Central memory CD4-positive, alpha-beta T cell (primary cell): ENCODE measurements around the gene NEURL1.

Experiments used
- DNase-seq: peaks from one replicate; pipeline ENCODE4 v3.0.0; 2022

The NEURL1 gene

DNA sequence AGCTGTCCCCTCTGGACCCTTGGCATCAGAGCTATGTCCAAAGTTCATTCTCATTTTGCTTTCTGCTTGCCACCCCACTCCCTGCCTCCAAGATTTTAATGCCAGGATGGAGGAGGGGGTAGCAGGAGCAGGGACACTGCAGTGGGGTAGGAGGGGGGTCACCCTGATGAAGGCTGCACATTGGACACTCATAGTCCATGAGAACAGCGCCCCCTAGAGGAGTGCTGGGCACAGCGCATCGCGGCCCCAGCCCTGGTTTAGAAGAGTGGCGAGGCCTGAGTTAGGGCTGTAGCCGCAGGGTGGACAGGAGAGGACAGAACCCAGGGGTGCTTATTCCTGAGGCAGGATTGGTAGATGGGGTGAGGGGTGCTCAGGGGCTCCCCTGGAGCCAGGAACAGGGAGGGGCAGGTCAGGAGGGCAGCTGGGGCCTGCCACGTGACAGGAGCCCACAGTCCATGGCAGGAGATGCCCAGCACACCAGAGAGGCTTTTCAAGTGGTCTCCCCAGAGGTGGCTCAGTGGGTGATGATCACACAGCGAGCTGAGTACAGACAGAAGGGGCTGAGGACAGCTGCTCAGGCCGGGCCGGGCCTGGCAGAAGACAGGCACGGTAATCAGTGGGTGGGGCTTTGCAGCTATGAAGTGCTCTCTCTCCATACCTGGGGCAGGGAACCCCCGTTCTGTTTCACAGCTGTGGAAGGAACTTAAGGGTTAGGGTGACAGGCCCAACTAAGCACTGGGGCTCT, 71.4 kb downstream of the NEURL1 start:
- no peak for DNase-seq

DNA sequence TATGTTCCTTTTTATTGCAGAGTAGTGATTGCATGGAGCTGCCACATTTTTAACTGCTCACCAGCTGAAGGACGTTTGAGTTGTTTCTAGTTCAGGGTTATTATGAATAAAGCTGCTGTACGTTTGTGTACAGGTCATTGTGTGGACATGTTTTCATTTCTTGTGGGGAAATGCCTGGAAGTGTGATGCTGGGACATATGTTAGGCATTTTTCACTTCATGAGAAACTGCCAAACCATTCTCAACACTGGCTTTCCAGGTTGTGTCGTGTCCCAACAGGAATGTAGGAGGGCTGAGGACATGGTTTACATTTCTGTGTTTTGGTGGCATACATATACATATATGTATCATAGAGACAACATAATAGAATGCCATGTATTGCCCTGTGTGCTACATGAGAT, 73.0 kb downstream of the NEURL1 start:
- DNase-seq: no peak

DNA sequence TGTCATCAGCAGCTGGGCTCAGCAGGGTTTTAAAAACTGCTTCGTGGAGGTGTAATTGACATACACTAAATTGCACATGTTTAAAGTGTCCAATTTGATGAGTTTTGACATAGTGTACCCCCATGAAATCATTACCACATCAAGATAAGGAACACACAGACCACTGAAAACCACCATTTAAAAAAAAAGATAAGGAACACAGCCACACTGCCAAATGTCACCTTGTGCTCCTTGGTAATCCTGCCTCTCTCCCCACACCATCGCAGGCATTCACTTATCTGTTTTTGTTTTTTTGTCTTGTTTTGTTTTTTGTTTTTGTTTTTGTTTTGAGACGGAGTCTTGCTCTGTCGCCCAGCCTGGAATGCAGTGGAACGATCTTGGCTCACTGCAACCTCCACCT, 75.0 kb downstream of the NEURL1 start:
- no peak for DNase-seq

DNA sequence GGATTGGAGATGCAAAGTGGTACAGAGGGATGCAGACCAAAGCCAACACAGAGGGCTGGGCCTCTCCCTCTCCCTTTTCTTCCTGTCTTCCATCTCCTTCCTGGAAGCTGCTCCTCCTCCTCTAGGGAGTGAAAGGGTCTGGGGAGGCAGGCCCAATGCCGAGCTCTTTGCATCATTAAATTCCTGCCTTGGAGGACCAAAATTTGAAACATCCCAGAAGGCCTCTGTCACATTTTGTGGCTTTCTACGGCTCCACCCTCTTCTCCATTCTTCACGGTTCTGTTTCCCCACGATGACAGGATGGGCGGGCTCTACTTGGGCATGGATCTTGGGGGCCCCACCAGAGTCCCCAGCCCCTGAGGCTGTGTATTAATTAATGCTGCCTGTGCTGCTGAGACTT, 76.4 kb downstream of the NEURL1 start:
- no peak for DNase-seq

DNA sequence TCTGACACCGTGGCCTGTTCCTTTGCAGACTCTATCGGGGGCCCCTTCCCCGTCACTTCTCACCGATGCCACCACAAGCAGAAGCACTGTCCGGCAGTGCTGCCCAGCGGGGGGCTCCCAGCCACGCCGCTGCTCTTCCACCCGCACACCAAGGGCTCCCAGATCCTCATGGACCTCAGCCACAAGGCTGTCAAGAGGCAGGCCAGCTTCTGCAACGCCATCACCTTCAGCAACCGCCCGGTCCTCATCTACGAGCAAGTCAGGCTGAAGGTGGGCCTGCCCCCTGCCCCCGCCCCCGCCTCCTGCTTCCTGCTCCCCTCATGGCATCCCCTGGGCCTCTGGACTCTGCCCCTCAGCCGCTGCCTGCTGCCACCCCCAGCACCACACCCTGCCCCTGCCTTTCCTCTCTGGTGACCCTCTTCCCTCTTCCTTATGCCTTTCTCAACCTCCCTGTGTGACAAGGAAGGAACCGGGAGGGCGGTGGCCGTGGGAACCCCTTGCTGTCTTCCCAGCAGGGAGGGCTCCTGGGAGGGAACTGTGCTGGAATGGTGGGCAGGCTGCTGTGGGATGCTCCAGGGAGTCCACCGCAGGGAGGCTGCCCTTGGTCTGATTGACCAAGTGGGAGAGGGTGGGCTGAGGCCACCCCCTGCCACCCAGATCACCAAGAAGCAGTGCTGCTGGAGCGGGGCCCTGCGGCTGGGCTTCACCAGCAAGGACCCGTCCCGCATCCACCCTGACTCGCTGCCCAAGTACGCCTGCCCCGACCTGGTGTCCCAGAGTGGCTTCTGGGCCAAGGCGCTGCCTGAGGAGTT, 77.5 kb downstream of the NEURL1 start:
- DNase-seq: no peak

DNA sequence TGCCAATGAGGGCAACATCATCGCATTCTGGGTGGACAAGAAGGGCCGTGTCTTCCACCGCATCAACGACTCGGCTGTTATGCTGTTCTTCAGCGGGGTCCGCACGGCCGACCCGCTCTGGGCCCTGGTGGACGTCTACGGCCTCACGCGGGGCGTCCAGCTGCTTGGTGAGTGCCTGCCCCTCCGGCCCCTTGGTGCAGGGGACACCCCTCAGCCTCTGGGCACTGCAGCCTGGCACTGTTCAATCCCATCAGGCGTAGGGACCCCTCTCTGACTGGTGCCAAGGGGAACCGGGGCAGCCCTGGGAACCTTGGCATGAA, 78.1 kb downstream of the NEURL1 start:
- DNase-seq: no peak

DNA sequence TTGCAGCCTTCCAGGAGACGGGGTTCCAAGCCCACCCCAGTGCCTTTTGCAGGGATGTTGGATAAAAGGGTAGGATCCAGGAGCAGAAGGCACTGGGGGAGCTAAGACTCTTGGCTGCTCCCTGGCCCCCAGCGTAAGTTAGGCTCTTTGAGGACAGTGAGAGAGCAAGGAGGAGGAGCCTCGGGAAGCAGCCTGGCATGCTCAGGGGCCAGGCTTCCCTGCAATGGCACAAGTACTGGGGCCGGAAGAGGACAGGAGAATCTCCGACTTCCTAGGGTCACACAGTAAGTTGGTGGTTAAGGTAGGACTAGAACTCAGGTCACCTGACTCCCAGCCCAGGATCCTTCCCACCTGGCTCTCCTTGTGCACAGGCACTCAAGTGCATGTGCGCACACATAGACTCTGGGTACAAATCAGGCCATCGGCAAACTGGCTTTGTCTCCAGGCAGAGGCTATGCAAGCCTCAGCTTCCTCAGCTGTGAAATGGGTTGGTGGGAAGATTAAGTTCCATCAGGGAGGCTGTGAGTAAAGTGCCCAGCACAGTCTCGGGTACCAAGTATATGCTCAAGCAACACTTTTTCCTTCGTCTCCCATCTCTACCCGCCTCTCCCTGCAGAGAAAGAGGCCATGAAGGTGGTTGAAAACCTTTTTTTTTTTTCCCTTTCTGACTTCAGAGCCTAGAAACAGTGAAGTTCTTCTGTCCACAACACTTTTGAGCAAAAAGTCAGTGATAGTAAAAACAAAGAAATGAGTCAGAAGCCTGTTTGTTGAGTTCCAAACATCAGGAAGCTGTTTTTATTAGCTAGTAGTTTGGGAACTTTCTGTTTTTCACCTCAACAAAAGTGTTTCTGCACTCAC, 79.1 kb downstream of the NEURL1 start:
- DNase-seq: no peak

DNA sequence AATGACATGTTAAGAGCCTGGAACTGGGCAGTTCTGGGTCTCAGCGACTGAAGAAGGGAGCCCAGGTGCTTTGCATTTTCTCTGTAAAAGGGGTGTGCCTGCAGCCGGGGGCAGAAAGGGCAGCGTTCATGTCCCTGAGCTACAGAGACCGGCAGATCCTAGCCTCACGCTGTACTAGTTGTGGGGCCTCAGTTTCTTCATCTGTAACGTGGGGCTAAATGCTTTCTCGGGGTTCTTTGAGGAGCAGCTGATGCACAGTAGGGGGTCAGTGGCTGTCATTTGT, 79.6 kb downstream of the NEURL1 start:
- no peak for DNase-seq

DNA sequence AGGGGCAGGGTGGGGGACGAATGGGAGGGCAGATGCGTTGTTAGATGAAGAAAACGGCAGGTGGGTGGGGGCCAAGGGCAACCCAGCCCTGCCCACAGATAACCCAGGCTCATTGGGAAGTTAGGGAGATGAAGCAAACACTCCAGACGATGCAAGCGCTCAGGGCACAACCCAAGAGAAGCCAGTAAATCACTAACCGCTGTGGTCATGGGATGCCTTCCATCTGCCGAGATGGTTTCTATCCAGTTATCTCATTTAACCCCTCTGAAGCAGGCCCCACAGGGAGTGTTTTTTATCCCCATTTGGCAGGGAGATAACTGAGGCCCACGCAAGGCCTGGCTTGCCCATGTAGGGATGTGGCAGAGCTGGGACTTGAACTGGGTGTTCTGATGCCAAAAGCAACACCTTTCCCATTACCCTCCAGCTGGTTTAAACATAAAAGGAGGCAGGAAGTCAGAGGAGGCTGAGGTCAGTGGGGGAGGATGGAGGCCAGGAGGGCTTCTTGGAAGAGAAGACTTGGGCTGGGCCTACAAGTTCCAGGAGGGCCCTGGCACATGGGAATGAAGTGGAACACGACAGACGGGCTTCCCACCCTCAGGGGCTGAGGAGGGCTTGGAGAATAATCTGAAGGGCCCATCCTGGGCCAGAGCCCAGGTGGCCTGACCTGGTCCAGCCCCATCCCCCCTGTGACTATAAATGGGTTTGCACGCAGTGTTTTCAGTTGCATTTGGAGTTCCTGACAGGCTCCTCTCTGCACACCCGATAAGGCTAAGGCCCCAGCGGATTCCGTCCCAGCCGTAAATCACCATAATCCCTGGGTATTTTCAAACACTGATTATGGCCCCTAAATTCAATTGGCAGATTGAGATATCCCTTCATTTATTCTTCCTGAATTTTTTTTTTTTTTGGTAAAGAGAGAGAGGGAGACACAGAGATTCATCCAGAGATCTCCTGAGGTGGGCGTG, 80.9 kb downstream of the NEURL1 start:
- no peak for DNase-seq

DNA sequence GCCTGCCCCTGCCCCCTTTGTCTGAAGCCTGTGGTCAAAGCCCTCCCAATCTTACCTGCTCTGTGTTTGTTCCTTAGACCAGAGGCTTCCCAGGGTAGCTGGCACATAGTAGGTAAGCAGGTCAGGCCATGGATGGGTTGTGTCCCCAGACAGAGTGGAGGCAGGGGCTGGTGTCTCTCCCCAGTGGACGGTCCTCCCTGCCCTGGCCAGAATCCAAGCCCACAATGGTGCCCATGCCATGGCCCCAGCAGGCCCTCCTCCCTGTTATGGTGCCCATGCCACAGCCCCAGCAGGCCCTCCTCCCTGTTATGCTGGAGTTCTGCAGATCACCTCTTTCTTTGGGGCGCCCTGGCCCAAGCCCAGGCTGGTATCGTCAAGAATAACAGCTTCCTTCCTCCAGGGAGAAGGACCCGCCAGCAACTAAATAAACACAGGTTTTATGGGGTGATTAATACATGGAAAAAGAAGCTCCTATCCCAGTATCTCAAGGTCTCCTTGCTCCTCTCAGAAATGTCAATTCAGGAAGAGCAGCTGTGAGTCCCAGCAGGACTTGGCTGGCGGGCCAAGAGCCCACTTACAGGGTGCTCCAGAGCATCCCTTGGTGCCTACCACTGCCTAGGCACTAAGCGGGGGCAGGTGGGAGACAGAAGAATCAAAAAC, 82.0 kb downstream of the NEURL1 start:
- no peak for DNase-seq

DNA sequence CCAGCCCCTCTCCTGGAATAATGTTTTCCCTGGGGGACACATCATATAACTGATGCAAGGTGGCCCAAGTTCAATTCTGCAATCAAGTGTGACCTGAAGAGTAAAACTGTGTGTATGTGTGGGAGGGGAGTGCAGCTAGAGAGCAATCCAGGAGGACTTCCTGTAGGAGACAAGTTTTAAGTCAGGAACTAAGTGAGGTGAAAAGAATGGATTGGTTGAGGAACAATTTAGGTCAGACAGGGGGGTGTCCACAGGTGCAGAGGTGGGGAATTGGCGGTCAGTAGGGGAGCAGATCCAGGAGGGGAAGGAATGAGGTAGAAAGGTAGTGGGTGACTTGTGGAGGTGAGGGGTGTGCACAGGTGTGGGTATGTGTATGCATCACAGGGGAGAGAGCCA, 82.6 kb downstream of the NEURL1 start:
- DNase-seq: no peak

DNA sequence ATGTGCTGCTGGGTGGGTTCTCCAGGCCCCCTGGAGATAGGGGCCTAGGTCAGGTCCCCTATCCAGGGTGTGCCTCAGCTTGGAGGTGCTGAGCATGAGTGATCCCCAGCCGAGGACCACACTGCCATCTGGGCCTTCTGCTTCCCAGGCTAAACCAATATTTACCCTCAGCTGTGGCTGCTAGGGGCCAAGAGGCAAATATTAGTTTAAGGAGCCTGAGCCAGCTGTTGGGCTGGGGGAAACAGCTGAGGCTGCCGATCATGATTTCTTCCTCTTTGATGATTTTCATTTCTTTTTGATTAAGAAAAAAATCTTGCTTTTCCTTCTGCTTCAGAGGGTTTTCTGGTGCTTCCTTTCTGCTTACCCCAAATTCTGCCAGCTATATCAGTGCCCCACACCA, 83.4 kb downstream of the NEURL1 start:
- no peak for DNase-seq

DNA sequence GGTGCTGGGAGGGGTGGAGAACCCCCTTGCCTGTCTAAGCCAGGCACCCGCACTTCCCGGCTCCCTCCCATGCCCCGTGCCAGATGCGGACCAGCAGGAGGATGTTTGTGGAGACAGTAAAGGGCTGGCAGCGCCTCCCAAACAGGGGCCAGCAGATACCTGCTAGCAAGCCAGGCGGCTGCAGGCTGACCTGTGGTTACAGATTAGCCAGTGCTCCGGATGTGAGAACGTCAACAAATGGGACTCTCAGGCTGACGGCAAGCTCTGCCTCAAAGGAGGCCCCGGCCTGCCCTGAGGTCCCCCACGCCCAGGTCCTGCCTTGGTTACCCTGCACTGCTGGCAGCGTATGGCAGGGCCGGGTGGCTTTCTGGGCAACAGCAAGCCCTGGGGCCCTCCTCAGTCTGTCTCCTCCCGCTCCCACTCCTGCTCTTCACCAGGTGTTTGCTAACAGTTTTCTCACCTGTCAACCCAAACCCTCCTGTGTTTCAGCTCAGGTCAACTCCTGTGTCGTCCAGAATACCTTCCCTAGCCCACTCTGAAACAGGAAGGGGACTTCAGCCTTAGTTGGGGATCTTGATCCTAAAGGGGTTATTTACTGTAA, 85.4 kb downstream of the NEURL1 start:
- no peak for DNase-seq

DNA sequence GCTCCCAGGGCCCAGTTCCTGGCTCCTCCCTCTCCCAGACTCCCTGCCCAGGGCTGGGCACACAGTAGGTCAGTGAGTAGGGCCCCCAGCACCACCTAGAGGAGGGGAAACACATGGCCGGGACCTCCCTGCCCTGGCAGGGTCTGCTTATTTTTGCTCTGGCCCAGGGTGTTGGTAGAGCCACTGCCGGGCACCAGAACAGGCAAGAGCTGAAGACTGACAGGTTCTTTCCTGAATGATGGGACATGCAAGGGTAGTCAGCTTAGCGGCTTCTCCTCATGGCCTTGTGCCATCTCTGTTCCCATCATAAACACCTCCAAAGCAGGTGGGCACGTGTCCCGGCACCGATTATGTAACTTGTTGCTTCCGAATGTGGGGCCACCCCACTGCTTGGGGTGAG, 86.5 kb downstream of the NEURL1 start:
- DNase-seq: no peak

DNA sequence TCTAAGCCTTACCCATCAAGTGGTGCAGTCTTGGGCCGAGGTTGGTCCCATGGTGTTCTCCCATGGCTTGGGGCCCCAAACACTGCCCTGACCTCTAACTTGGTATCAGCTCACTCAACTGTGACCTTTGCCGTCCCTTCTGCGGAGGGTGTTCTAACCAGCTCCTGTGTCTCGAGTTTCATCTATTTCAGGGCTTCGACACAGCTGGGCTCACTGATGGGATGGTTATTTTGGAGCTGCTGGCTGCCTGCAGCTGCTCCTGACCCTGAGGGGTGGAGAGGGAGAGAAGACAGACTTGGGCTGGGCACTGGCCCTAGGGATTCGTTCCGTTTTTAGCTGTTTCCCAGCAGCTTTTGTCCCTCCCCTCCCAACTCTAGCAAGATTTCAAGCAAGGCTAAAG, 86.9 kb downstream of the NEURL1 start:
- no peak for DNase-seq

DNA sequence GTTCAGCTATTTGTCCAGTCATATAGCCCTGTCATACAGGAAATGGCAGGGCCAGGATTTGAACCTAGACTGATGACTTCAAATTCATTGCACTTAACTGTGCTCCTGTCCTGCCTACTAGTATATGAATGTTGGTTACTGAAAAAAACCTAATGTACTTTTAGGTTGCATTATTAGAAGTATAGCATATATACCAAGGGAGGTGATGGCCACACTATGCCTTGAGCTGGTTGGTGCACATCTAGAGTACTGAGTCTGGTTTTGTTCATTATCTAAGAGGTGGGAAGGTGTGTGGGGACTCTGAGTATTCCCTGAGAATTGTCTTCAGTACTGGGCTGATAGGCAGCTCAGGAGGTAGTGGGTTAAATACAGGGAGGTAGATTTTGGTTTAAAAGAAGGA, 88.0 kb downstream of the NEURL1 start:
- no peak for DNase-seq

DNA sequence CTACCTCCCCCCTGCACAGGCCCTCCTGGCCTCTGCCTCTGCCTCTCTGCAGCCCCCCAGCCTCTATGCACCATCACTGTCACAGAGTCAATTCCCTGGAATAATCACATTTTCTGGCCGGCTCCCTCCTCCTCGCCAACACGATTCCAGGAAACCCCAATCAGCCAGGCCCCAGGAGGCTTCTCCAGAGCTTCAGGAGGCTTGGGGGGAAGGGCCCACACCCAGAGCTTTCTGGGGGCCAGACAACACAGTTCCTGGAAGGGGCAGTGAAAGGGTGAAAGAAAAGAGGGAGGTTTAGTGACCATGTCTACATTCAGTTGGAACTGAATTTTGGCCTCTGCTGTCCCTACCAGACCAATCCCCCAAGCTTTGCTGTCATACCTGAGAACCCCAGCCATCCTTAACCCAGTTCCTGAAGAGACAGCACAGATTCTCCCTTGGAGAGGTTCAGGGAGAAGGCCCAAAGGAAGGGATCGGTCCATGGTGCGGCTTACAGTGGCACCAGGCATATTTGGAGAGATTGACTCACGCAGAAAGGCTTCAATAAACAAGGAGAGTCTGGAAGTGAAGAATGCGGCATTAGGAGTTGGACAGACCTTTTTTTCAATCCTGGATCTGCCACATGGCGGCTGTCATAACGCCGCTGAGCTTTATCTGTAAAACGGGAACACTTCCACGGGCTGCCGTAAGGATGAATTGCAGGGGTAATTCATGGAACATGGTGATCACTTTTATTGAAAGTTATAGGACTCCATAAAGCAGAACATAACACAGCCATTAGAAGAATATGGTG, 89.0 kb downstream of the NEURL1 start:
- no peak for DNase-seq

DNA sequence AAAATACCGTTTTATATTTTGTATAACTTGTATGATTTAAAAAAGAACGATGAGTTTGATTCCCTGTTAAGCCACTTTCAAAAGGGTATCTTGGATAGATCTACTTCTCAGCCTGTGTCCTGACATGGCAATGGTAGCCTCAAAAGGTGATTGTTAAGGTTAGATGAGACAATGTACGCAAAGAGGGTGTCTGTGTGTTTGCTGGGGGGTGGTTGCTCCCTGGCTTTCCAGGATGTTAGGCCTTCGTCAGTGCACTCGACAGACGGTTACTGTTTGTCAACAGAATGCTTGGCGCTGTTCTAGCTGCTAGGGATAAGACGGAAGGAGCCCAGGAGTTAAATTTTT, 90.3 kb downstream of the NEURL1 start:
- no peak for DNase-seq

DNA sequence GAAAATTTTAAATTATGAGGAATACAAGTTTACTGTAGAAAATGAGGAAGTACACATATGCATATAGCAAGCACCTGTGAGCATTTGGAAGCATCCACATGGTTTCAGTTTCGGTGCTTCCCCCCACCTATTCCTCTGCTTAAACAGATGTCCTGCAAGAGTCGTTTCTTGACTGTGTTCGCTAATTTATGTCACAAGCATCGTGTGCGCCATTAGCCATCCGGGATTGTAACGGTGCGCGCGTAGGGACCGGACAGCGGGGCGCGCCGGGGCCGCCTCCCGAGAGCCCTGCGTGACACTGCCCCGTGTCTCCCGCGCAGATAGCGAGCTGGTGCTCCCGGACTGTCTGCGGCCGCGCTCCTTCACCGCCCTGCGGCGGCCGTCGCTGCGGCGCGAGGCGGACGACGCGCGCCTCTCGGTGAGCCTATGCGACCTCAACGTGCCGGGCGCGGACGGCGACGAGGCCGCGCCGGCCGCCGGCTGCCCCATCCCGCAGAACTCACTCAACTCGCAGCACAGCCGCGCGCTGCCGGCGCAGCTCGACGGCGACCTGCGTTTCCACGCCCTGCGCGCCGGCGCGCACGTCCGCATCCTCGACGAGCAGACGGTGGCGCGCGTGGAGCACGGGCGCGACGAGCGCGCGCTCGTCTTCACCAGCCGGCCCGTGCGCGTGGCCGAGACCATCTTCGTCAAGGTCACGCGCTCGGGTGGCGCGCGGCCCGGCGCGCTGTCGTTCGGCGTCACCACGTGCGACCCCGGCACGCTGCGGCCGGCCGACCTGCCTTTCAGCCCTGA, 90.9 kb downstream of the NEURL1 start:
- peak; percentile 61 for DNase-seq

DNA sequence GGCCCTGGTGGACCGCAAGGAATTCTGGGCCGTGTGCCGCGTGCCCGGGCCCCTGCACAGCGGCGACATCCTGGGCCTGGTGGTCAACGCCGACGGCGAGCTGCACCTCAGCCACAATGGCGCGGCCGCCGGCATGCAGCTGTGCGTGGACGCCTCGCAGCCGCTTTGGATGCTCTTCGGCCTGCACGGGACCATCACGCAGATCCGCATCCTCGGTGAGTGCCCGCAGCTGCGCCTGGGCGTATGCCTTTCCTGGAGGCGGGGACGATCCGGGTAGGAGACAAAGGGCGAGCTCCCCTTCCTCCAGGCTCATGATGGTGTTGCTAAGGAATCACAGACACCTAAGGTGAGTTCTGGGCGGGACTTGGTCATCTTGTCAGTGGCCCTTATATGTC, 91.5 kb downstream of the NEURL1 start:
- no peak for DNase-seq
